GOT3 (cell line): ENCODE results near the gene KCNK4.

Experiments
- DNase-seq: peaks from one replicate; lab custom pipeline; 2025; ENCODE audit warnings: mixed read lengths; lab: John Stamatoyannopoulos, UW

KCNK4 gene

GRCh38 chr11:64347193-64347867 lies 56.2 kb downstream of the KCNK4 start:
- no peak for DNase-seq

GRCh38 chr11:64348383-64349024 lies 57.4 kb downstream of the KCNK4 start:
- no peak for DNase-seq

GRCh38 chr11:64349025-64349387 lies 57.9 kb downstream of the KCNK4 start:
- no peak for DNase-seq

- DNase-seq: no peak
These were observed 58.3 kb downstream of the KCNK4 start for GRCh38 chr11:64349404-64349803.
